Measurements from ENCODE around the gene SSH2. TPM values are rescaled to one million over a fixed set of nuclear protein-coding genes. Genes with fewer than 3 reads are reported as not detected.
"Not testable (repeated sequence)": the region's sequence is repeated elsewhere in the genome, so short reads cannot be mapped to it uniquely, and the experiment has no call there.

The SSH2 gene
- total RNA-seq, 2 experiments from 2014 or later, result 32.0 to 33.1 TPM

DNA sequence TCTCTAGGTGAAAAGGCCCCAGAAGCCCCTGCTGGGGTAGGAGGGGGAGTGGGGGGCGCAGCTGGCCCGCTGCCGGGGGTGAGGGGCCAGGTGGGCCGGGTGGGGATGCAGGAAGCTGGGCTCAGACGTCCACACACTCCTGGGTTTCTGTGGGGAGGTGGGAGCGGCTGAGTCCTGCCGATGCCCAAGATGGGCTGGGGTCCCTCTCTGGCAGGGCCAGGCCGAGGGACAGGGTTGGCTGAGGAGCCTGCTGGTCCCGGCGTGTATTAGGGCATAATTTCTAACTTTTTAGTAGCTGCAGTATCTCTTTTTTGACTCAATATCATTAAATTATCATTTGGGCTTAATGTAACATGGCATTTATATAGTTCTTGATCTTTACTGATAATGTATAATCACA is 185.9 kb downstream of the SSH2 start:
- peaks cover 60% of the 10 kb centered on the region for H3K4me1 Mint-ChIP-seq (ENCODE audit: low read depth)
- ChIA-PET CTCF (interaction anchor here (1.3 to 1.9 kb wide), 2 partner anchors 21 to 105 kb away, joined by 4 to 5 read pairs; no protein-coding TSS in a partner anchor), POLR2A (interaction anchor here (0.6 to 1.6 kb wide), 4 partner anchors 13 to 119 kb away, joined by 3 to 5 read pairs (median 4); no protein-coding TSS in a partner anchor)
- no peaks in the 10 kb centered on the region for H3K27me3 Mint-ChIP-seq
- no peaks in the 10 kb centered on the region for H3K9me3 Mint-ChIP-seq
- no peak for DNase-seq
- intact Hi-C loops (cut with micrococcal nuclease), result no loop called here
- peaks cover 3% of the 10 kb centered on the region for H3K36me3 Mint-ChIP-seq
- H3K4me3 Mint-ChIP-seq, result no peak overlapping the region
- no peak overlapping the region for H3K27ac Mint-ChIP-seq

DNA sequence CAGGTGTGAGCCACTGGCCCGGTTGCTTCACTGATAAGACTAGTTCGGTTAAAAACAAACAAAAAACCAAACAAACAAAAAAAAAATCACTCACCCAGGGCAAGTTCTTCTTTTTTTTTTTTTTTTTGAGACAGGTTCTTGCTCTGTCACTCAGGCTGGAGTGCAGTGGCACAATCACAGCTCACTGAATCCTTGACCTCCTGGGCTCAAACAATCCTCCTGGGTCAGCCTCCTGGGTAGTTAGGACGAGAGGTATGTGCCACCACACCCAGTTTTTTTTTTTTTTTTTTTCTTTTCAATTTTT is 187.9 kb downstream of the SSH2 start:
- ChIA-PET CTCF (interaction anchor here (0.6 kb wide), 1 partner anchor 35 kb away, joined by 3 read pairs; no protein-coding TSS in a partner anchor), POLR2A (interaction anchor here (0.6 to 0.7 kb wide), 2 partner anchors 59 to 163 kb away, joined by 3 to 4 read pairs; no protein-coding TSS in a partner anchor)
- H3K27ac Mint-ChIP-seq, result no peak overlapping the region
- no peaks in the 10 kb centered on the region for H3K9me3 Mint-ChIP-seq
- intact Hi-C loops (cut with micrococcal nuclease), result no loop called here
- H3K4me1 Mint-ChIP-seq (ENCODE audit: low read depth), result peaks cover 47% of the 10 kb centered on the region
- H3K36me3 Mint-ChIP-seq, result peaks cover 3% of the 10 kb centered on the region
- no peak for DNase-seq
- no peak overlapping the region for H3K4me3 Mint-ChIP-seq
- H3K27me3 Mint-ChIP-seq, result no peaks in the 10 kb centered on the region

DNA sequence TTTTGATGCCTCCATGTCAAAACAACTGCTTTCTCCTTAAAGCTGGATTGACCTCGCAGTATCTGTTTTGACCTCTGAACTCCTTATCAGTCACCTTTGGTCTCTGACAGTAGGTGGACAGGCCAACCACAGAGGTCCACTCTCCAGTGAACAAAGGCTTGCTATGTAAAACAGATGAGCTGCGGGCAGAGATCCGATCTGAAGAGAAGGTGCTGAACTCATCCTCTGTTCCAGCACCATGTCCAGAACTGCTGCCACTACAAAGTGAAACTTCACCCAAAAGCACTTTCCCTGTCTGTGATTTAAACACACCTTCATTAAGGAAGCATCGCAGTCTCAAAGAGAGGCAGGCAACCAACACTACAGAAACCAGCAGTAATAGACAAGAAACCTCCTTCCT is 190.0 kb downstream of the SSH2 start:
- Mint-ChIP-seq H3K27me3 (no peaks in the 10 kb centered on the region), H3K36me3 (peaks cover 5% of the 10 kb centered on the region), H3K4me3 (no peak overlapping the region), H3K4me1 (ENCODE audit: low read depth) (peaks cover 34% of the 10 kb centered on the region), H3K27ac (peak overlapping the region; percentile 4), H3K9me3 (no peaks in the 10 kb centered on the region)
- no peak for DNase-seq
- intact Hi-C loops (cut with micrococcal nuclease), result no loop called here
- POLR2A ChIA-PET, result interaction anchor here (1.1 kb wide), 1 partner anchor 20 kb away, joined by 3 read pairs; no protein-coding TSS in a partner anchor
- CTCF ChIA-PET, result no interaction called here

DNA sequence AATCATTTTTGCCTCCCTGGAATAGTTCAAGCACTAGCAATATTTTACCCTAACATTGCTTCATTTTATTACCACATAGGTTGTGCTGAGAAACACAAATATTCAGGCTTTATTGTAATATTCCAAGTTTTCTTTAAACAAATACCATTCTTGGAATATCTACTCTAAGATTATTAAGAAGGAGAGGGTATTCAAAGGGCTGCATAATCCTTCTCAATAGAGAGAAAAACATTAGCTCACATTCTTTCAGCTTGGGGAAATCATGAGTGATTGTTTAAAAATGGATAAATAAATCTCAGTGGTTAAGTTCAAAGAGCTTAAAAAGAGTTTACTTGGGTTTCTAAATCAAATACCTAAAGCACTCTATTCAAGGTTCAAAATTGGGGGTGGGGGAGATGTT is 195.4 kb downstream of the SSH2 start:
- CTCF ChIA-PET, result interaction anchor here (0.8 to 1.6 kb wide), 2 partner anchors 12 to 197 kb away, joined by 3 to 5 read pairs; no protein-coding TSS in a partner anchor
- no peak overlapping the region for H3K4me3 Mint-ChIP-seq
- no peak for DNase-seq
- intact Hi-C loops (cut with micrococcal nuclease), result no loop called here
- no peaks in the 10 kb centered on the region for H3K27me3 Mint-ChIP-seq
- no peak overlapping the region for H3K27ac Mint-ChIP-seq
- H3K36me3 Mint-ChIP-seq, result peaks cover 6% of the 10 kb centered on the region
- no peaks in the 10 kb centered on the region for H3K9me3 Mint-ChIP-seq
- H3K4me1 Mint-ChIP-seq (ENCODE audit: low read depth), result peaks cover 16% of the 10 kb centered on the region
- POLR2A ChIA-PET, result no interaction called here

DNA sequence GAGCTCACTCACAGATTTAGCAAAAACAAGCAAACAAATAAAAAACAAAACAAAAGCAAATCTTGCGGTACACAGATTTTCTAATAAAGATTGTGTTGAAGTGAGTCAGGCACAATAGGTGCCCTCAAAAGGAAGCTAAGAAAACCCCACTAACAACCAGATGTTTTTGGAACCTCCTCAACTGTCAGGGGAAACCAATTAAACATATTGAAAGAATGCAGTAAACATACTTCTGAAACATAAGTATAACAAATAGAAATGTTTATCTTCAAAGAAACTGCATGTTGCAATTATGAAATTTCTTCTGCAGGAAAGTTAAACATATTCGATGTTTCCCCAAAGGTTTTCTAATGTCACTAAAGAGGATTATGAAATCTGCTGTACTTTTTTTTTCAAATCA is 196.9 kb downstream of the SSH2 start:
- H3K4me1 Mint-ChIP-seq (ENCODE audit: low read depth), result peaks cover 25% of the 10 kb centered on the region
- H3K4me3 Mint-ChIP-seq, result no peak overlapping the region
- H3K9me3 Mint-ChIP-seq, result peaks cover 7% of the 10 kb centered on the region
- intact Hi-C loops (cut with micrococcal nuclease), result no loop called here
- no peaks in the 10 kb centered on the region for H3K27me3 Mint-ChIP-seq
- no peak overlapping the region for H3K27ac Mint-ChIP-seq
- ChIA-PET CTCF (interaction anchor here (1.3 to 1.6 kb wide), 2 partner anchors 45 to 116 kb away, joined by 3 to 5 read pairs; no protein-coding TSS in a partner anchor), POLR2A (interaction anchor here (1.0 kb wide), 1 partner anchor 16 kb away, joined by 3 read pairs; no protein-coding TSS in a partner anchor)
- peaks cover 12% of the 10 kb centered on the region for H3K36me3 Mint-ChIP-seq
- no peak for DNase-seq

DNA sequence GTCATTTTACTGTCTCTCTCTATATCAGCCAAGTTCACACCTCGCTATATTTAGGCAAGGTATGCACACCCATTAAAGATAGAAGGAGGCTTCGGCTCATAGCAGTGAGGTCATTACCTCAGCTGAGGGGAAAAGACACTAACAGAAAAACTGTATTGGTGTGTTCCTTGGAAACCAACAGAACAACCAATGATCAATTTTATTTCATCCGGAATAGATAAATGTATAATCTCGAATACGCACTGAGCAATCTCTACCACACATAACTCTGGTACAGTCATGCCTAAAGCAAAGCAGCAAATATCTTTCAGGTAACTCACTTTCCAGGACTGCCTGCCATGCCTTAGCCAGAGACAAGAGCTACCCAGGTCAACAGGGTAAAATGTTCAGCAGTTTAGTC is 197.4 kb downstream of the SSH2 start:
- H3K27ac Mint-ChIP-seq, result no peak overlapping the region
- ChIA-PET POLR2A (interaction anchor here (1.0 kb wide), 1 partner anchor 15 kb away, joined by 3 read pairs; no protein-coding TSS in a partner anchor), CTCF (interaction anchor here (1.3 to 1.6 kb wide), 2 partner anchors 45 to 115 kb away, joined by 3 to 5 read pairs; no protein-coding TSS in a partner anchor)
- peaks cover 29% of the 10 kb centered on the region for H3K4me1 Mint-ChIP-seq (ENCODE audit: low read depth)
- no peaks in the 10 kb centered on the region for H3K27me3 Mint-ChIP-seq
- H3K36me3 Mint-ChIP-seq, result peaks cover 14% of the 10 kb centered on the region
- H3K4me3 Mint-ChIP-seq, result no peak overlapping the region
- peaks cover 8% of the 10 kb centered on the region for H3K9me3 Mint-ChIP-seq
- DNase-seq, result no peak
- intact Hi-C loops (cut with micrococcal nuclease), result no loop called here

DNA sequence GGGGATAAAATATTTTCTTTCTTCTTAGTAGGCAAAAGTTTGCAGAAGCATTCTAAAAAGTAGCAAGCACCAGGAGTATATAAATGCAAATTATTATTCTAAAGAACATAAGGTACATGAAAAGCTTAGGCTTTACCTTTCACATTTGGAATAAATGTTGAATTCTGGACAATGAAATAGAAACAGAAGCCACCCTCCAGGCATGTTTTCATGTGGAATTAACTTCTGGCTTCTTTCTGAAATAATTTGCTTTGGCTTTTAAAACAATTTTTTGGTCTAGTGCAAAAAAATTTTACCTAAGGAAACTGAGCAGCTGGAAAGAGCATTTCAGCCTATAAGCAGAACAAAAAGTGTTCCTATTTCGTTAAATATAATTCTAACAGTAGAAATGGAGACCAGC is 197.8 kb downstream of the SSH2 start:
- intact Hi-C loops (cut with micrococcal nuclease), result no loop called here
- H3K36me3 Mint-ChIP-seq, result peaks cover 15% of the 10 kb centered on the region
- no peak overlapping the region for H3K27ac Mint-ChIP-seq
- peaks cover 33% of the 10 kb centered on the region for H3K4me1 Mint-ChIP-seq (ENCODE audit: low read depth)
- POLR2A ChIA-PET, result no interaction called here
- CTCF ChIA-PET, result no interaction called here
- no peak for DNase-seq
- H3K4me3 Mint-ChIP-seq, result no peak overlapping the region
- H3K27me3 Mint-ChIP-seq, result no peaks in the 10 kb centered on the region
- peaks cover 9% of the 10 kb centered on the region for H3K9me3 Mint-ChIP-seq

DNA sequence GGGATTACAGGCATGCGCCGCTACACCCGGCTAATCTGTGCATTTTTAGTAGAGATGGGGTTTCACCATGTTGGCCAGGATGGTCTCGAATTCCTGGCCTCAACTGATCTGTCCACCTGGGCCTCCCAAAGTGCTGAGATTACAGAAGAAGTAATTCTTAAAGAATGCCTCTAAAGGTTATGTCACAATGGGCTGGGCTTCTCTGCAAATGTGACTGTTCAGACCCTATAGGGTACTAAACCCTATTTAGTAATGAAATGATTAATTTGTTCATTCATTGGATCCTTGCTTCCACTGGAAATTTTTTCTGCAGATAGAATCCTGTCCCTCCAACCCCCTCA is 198.5 kb downstream of the SSH2 start:
- peaks cover 40% of the 10 kb centered on the region for H3K4me1 Mint-ChIP-seq (ENCODE audit: low read depth)
- CTCF ChIA-PET, result no interaction called here
- POLR2A ChIA-PET, result no interaction called here
- no peak overlapping the region for H3K4me3 Mint-ChIP-seq
- H3K27ac Mint-ChIP-seq, result no peak overlapping the region
- H3K9me3 Mint-ChIP-seq, result peaks cover 9% of the 10 kb centered on the region
- no peak for DNase-seq
- intact Hi-C loops (cut with micrococcal nuclease), result no loop called here
- H3K27me3 Mint-ChIP-seq, result no peaks in the 10 kb centered on the region
- peaks cover 15% of the 10 kb centered on the region for H3K36me3 Mint-ChIP-seq

DNA sequence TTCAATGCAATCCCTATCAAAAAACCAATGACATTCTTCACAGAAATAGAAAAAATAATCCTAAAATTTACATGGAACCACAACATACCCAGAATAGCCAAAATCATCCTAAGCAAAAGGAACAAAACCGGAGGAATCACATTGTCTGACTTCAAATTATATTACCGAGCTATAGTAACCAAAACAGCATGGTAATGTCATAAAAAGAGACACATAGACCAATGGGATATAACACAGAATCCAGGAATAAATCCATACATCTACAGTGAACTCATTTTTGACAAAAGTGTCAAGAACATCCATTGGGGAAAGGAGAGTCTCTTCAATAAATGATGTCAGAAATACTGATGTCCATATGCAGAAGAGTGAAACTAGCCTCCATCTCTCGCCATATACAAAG is 201.5 kb downstream of the SSH2 start:
- Mint-ChIP-seq H3K27me3 (no peaks in the 10 kb centered on the region), H3K27ac (no peak overlapping the region)

DNA sequence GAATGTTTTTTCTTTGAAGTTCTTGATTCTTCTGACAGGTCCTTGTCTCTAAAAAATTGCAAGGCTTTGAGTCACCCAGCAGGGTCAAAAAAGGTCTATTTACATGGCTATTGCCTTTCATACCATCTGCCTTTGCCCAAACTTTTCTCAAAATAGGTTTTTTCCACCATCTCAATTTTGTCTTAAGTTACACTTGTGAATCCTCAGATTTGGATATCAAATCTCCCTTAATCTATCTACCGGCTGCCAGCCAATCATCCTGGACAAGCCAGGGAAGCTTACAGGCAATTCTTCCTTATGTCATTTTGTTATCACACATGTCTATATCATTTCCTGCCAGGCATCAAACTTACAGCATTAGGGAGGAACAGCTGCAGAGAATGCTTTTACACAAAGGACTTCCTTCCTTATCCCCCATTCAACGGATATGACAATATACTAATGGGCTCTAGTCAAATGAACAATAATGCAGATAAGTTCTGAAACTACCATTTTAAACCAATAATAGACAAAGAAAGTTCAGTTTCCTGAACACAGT is 203.2 kb downstream of the SSH2 start:
- ChIA-PET CTCF (interaction anchor here (0.7 to 1.4 kb wide), 5 partner anchors 22 to 107 kb away, joined by 3 to 4 read pairs (median 3); no protein-coding TSS in a partner anchor), POLR2A (interaction anchor here (1.3 kb wide), 1 partner anchor 34 kb away, joined by 4 read pairs; no protein-coding TSS in a partner anchor)
- no peak for DNase-seq
- H3K9me3 Mint-ChIP-seq, result peaks cover 9% of the 10 kb centered on the region
- intact Hi-C loops (cut with micrococcal nuclease), result no loop called here
- no peaks in the 10 kb centered on the region for H3K27me3 Mint-ChIP-seq
- peak overlapping the region; percentile 61 for H3K27ac Mint-ChIP-seq
- H3K4me3 Mint-ChIP-seq, result no peak overlapping the region
- peaks cover 15% of the 10 kb centered on the region for H3K36me3 Mint-ChIP-seq
- peaks cover 64% of the 10 kb centered on the region for H3K4me1 Mint-ChIP-seq (ENCODE audit: low read depth)

More for the DNA sequence above, 201.5 kb downstream of the SSH2 start:
- ChIA-PET POLR2A (no interaction called here), CTCF (no interaction called here)
- DNase-seq, result no peak
- H3K36me3 Mint-ChIP-seq, result peaks cover 15% of the 10 kb centered on the region
- intact Hi-C loops (cut with micrococcal nuclease), result no loop called here
- no peak overlapping the region for H3K4me3 Mint-ChIP-seq
- peaks cover 57% of the 10 kb centered on the region for H3K4me1 Mint-ChIP-seq (ENCODE audit: low read depth)
- H3K9me3 Mint-ChIP-seq, result peaks cover 9% of the 10 kb centered on the region

DNA sequence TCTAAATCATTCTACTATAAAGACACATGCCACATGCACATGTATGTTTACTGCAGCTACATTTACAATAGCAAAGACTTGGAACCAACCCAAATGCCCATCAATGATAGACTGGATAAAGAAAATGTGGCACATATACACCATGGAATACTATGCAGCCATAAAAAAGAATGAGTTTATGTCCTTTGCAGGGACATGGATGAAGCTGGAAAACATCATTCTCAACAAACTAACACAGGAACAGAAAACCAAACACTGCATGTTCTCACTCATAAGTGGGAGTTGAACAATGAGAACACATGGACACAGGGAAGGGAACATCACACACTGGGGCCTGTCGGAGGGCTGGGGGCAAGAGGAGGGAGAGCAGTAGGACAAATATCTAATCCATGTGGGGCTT is 204.6 kb downstream of the SSH2 start:
- H3K36me3 Mint-ChIP-seq, result peaks cover 15% of the 10 kb centered on the region
- DNase-seq; POLR2A ChIA-PET; CTCF ChIA-PET; H3K4me3 Mint-ChIP-seq; H3K27me3 Mint-ChIP-seq; intact Hi-C loops (cut with micrococcal nuclease); H3K9me3 Mint-ChIP-seq: not testable (repeated sequence)
- H3K27ac Mint-ChIP-seq, result peak overlapping the region; percentile 61
- H3K4me1 Mint-ChIP-seq (ENCODE audit: low read depth), result peaks cover 74% of the 10 kb centered on the region

DNA sequence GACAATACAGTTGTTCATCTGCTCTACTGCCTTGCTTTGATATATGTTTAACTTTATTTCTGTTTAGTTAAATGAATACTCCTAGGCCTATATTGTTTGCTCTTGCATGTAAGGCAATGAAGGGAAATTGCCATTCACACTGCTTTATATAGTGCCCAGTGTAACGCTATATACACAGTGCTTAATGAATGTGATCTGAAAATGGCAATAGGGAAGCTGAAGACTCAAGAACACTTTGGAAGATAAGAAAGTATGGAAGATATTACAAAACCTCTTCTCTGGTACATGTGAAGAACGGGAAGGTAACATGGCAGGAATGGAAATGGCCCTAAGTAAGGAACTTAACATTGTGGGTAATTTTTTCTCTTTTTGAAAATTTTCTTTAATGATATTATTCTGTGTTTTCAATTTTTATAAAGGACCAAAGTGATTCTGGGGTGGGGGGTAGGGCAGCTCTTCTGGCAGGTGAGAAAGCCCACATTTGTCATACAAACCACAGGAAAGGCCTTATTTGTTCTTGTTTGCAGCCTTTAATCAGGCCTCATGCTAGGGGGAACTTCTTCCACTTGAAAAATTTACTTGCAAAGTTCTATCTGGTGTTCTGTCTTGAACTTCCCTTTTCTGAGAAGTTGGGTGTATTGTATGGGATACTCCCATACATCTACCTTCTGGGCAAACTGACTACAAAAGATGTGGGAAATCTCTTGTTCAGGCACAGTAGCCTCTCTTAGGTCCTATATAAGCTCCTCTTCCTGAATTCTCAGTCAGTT is 206.6 kb downstream of the SSH2 start:
- no peaks in the 10 kb centered on the region for H3K27me3 Mint-ChIP-seq
- peaks cover 10% of the 10 kb centered on the region for H3K36me3 Mint-ChIP-seq
- peaks cover 69% of the 10 kb centered on the region for H3K4me1 Mint-ChIP-seq (ENCODE audit: low read depth)
- POLR2A ChIA-PET, result interaction anchor here (0.8 to 1.8 kb wide), 7 partner anchors 17 to 107 kb away, joined by 3 to 13 read pairs (median 4); no protein-coding TSS in a partner anchor
- no peak for DNase-seq
- H3K9me3 Mint-ChIP-seq, result peaks cover 4% of the 10 kb centered on the region
- intact Hi-C loops (cut with micrococcal nuclease), result loop anchor here (2.0 kb wide), 1 partner anchor 37 kb away; no protein-coding TSS in a partner anchor
- peak overlapping the region; percentile 28 for H3K4me3 Mint-ChIP-seq
- CTCF ChIA-PET, result interaction anchor here (1.2 to 2.7 kb wide), 7 partner anchors 12 to 106 kb away, joined by 3 to 10 read pairs (median 5); no protein-coding TSS in a partner anchor
- H3K27ac Mint-ChIP-seq, result peak overlapping the region; percentile 56
